ENCODE results near the gene FAM89B. TPM values are rescaled to one million over a fixed set of nuclear protein-coding genes. Genes with fewer than 3 reads are reported as not detected.

The FAM89B gene
- total RNA-seq, 4 donors from 2014 or later: 86.6 to 154 (median 119) TPM

- ATAC-seq (no peak), DNase-seq (no peak)
- in situ Hi-C loops (cut with MboI; ENCODE audit: low sequenced_read_pairs in 4 of 4) (no loop called here), intact Hi-C loops (cut with DNase I; ENCODE audit: low total_unique reads) (no loop called here)
- H3K27ac ChIP-seq: no peak overlapping the region
- TF ChIP-seq CTCF (IDR thresholded peaks at IDR 0.05 in 4 of 5, conservative IDR thresholded peaks at IDR 0.05 in 1 of 5): no peak
- no peak for TF ChIP-seq POLR2A (IDR thresholded peaks at IDR 0.05)
- H3K4me1 ChIP-seq: peaks cover 10 to 18% of the 10 kb centered on the region in 2 donors
- H3K4me3 ChIP-seq: no peak overlapping the region
- peaks cover 0 to 73% of the 10 kb centered on the region in 2 donors for H3K36me3 ChIP-seq
- H3K9me3 ChIP-seq: no peaks in the 10 kb centered on the region
- H3K27me3 ChIP-seq: no peaks in the 10 kb centered on the region
Observed at GRCh38 chr11:65530157-65530496, 42.2 kb upstream of the FAM89B start.

DNA sequence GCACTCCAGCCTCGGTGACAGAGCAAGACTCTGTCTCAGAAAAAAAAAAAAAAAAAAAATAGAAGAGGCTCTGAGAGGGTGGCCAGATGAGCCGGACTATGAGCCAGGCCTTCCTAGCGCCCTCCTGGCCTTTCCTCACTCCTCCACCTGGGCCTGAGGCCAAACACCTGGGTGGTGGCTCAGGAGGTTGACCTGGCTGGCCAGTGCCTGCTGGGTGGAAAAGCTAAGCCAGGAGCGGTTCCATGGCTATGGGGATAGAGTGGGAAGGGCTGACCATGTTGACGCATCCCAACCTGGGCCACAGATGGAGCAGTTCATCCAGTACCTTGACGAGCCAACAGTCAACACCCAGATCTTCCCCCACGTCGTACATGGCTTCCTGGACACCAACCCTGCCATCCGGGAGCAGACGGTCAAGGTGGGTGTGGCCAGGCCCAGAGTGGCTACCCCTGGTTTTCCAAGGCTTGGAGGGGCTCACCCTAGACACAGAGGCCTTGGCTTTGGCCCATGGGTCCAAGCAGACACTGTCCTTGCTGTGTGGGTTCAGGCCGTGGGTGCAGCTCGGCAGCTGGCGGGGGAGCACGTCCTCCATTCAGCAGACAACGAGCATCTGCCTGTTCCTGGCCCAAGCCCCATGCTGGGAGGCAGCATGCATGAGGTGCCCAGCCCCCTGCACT lies 39.8 kb upstream of the FAM89B start:
- H3K27me3 ChIP-seq: no peaks in the 10 kb centered on the region
- in situ Hi-C loops (cut with MboI; ENCODE audit: low sequenced_read_pairs in 4 of 4) (no loop called here), intact Hi-C loops (cut with DNase I; ENCODE audit: low total_unique reads) (no loop called here)
- DNase-seq (no peak), ATAC-seq (no peak)
- H3K27ac ChIP-seq: no peak overlapping the region
- no peak overlapping the region for H3K4me3 ChIP-seq
- H3K4me1 ChIP-seq: peaks cover 0 to under 1% of the 10 kb centered on the region in 2 donors
- H3K36me3 ChIP-seq: peaks cover 0 to 73% of the 10 kb centered on the region in 2 donors
- no peaks in the 10 kb centered on the region for H3K9me3 ChIP-seq
- TF ChIP-seq CTCF (IDR thresholded peaks at IDR 0.05 in 4 of 5, conservative IDR thresholded peaks at IDR 0.05 in 1 of 5) (no peak), POLR2A (IDR thresholded peaks at IDR 0.05) (no peak)

DNA sequence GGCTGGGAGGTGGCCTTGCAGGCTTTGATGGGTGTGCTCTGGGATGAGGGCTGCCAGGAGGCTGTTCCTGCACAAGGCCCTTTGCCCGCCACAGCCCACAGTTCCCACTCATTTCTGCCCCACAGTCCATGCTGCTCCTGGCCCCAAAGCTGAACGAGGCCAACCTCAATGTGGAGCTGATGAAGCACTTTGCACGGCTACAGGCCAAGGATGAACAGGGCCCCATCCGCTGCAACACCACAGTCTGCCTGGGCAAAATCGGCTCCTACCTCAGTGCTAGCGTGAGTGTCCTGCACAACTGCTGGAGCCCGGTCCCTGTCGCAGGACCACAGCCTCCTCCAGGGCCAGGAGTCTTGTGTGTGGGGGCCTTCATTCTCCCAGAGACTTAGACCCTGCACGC lies 37.2 kb upstream of the FAM89B start:
- H3K27me3 ChIP-seq: no peaks in the 10 kb centered on the region
- TF ChIP-seq CTCF (IDR thresholded peaks at IDR 0.05 in 4 of 5, conservative IDR thresholded peaks at IDR 0.05 in 1 of 5): no peak
- TF ChIP-seq POLR2A (IDR thresholded peaks at IDR 0.05): no peak
- H3K4me1 ChIP-seq: peaks cover 0 to under 1% of the 10 kb centered on the region in 2 donors
- H3K27ac ChIP-seq: no peak overlapping the region
- DNase-seq: no peak
- no peaks in the 10 kb centered on the region for H3K9me3 ChIP-seq
- in situ Hi-C loops (cut with MboI; ENCODE audit: low sequenced_read_pairs in 4 of 4): no loop called here
- intact Hi-C loops (cut with DNase I; ENCODE audit: low total_unique reads): no loop called here
- ATAC-seq: no peak
- H3K4me3 ChIP-seq: no peak overlapping the region
- H3K36me3 ChIP-seq: peaks cover 0 to 61% of the 10 kb centered on the region in 2 donors

DNA sequence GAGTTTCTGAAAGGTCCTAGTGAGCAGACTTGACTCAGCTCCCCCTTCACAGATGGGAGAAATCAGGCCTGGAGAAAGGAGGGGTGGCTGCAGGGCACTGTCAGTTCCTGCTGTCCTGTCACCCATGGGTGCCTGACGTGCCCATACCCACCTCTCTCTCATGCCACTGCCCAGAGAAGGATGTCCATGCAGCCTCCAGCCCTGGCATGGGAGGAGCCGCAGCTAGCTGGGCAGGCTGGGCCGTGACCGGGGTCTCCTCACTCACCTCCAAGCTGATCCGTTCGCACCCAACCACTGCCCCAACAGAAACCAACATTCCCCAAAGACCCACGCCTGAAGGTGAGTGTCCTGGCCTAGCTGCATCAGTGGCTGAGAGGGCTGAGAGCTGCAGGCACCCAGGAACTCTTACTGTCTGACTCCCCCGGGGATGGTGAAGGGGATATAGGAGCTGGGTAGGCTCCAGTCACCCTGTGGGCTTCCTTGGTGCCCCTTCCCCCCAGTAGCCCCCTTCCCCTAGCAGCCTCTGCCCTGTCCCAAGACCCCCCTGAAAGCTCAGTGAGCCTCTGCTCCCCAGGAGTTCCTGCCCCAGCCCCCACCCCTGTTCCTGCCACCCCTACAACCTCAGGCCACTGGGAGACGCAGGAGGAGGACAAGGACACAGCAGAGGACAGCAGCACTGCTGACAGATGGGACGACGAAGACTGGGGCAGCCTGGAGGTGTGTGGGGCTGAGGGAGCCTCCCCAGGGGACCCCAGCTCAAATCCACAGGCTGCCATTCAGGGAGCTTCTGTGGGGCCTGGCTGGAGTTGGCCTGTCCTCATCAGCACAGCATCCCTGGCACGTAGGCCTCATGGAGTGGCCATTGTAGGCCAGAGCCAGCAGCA lies 35.7 kb upstream of the FAM89B start:
- no peak overlapping the region for H3K4me3 ChIP-seq
- DNase-seq (no peak), ATAC-seq (no peak)
- no peaks in the 10 kb centered on the region for H3K9me3 ChIP-seq
- TF ChIP-seq POLR2A (IDR thresholded peaks at IDR 0.05) (no peak), CTCF (IDR thresholded peaks at IDR 0.05 in 4 of 5, conservative IDR thresholded peaks at IDR 0.05 in 1 of 5) (no peak)
- H3K36me3 ChIP-seq: peaks cover 0 to 45% of the 10 kb centered on the region in 2 donors
- peaks cover 7 to 15% of the 10 kb centered on the region in 2 donors for H3K4me1 ChIP-seq
- no peaks in the 10 kb centered on the region for H3K27me3 ChIP-seq
- in situ Hi-C loops (cut with MboI; ENCODE audit: low sequenced_read_pairs in 4 of 4) (no loop called here), intact Hi-C loops (cut with DNase I; ENCODE audit: low total_unique reads) (no loop called here)
- H3K27ac ChIP-seq: no peak overlapping the region

All from gastrocnemius medialis (tissue), 4 donors.